GF-D8 (cell line): ENCODE measurements around the gene ZNF423.

Experiments
- DNase-seq: peaks from one replicate; lab custom pipeline; 2025; lab: John Stamatoyannopoulos, UW

Gene ZNF423

DNA sequence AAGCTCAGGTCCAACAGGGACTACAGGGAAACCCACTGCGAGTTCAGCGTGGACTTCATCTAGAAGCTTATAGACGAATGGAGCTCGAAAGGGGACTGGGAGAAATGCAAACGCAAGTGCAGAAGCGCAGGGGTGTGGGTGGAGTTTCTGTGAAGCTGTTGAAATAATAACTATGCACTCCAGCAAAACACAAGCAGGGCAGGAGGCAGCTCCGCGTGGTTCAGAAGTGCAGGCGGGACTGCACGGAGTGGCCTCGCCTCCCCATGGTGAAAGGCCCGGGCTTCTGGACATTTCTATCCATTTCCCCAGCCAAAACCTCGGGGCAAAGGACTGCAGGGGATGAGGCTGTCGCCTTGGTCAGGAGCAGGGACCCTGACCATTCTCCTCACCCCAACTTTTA is 74.5 kb downstream of the ZNF423 start:
- no peak for DNase-seq

DNA sequence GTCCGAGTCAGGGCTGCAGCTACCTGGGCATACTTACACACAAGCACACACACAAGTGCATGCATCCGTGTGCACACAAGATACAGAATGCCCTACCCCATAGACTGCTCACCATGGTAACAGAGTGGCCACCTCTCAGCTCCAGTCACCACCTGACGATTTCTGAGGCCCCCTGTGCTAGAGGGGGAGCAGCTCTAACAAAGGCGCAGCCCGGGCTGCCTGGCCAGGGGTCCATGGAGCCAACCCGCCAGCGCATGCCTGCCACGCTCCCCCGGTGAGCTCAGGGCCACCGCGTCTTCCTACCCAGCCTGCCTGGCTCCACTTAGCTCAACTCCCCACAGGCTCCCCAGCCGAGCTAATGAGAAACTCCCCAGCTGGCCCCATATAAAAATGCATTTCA is 75.5 kb downstream of the ZNF423 start:
- no peak for DNase-seq

DNA sequence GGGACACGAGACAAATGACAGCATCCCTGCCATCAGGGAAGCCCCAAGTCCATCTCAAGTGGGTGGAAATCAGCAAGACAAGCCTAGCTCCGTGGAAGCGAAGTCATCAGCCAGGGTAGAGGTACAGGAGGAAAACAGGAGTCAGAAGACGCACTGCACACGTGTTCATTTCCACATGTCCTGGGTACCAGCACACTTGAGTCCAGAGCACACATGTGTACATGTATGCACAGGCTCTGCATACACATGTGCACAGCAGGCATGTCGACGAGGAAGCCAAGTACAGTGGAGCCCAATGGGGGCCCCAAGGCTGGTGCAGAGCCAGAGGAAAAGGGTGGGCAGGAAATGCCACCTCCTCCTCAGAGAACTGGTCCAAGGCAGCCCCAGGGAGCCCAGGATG is 75.9 kb downstream of the ZNF423 start:
- DNase-seq = no peak

- DNase-seq = no peak
Measured at GRCh38 chr16:49778202-49778930, 77.5 kb downstream of the ZNF423 start.

DNA sequence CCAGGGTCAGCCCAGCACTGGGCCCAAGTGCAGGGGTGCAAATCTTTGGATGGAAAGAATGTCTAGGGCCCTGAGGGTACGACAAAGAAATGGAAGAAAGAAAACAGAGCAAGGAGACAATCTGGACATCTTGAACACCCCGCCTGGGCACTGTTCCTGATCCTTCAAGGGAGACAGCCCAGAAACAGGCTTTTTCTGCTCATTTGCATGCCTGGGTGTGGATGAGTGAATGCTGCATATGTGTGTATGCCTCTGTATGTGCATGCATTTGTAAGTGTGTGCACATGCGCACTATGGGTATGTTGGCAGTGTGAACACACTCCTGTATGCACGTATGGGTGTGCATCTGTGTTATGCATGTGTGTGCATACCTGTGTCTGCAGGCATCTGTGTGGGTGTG is 79.2 kb downstream of the ZNF423 start:
- DNase-seq = no peak

- DNase-seq = no peak
Measured at GRCh38 chr16:49776085-49776595, 79.8 kb downstream of the ZNF423 start.

GRCh38 chr16:49775581-49775980 is 80.3 kb downstream of the ZNF423 start:
- no peak for DNase-seq

- no peak for DNase-seq
Measured at GRCh38 chr16:49775018-49775417, 80.9 kb downstream of the ZNF423 start.

DNA sequence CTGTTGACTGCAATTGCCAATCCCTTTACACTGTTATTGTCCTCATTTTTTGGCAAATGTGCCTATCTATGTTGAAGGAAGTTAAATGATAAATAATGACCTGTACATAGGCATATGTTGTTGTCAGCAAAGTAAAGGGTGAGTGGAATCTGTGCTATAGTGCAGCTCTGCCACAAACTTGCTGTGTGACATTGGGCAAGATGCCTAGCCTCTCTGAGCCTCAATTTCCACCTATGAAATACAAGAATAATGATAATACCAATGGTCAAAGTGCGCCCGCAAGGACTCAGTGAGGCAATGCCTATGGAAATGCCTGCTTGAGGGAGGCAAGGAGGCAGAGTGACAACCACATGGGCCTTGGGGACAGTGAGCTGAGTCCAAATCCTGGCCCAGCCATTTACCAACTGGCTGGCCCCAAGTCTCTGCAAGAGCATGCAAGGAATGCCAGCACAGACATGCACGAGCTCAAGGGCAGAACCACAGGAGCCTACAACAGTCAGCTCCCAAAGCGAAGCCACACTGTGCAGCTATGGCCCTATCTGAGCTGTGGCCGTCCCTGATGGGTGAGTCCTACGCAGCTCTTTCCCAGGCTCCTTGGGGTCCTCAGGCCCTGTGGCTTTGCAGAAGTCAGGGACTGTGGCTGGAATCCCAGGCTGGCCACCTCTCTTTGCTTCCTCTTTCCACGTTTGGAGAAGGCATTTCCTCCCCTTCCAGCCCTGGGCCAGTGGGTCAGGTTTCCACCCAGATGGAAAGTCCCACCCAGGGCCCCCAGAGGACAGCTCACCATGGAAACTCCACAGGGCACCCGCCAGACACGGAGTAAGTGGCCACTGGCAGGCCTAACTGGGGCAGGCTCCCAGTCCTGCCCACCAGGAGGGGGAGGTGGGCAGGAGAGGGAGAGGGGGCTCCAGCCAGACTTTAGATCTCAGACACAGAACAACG is 82.1 kb downstream of the ZNF423 start:
- DNase-seq = no peak

- no peak for DNase-seq
Measured at GRCh38 chr16:49767998-49768397, 87.9 kb downstream of the ZNF423 start.

GRCh38 chr16:49767414-49767813 is 88.5 kb downstream of the ZNF423 start:
- no peak for DNase-seq

- no peak for DNase-seq
Measured at GRCh38 chr16:49766225-49766624, 89.7 kb downstream of the ZNF423 start.

DNA sequence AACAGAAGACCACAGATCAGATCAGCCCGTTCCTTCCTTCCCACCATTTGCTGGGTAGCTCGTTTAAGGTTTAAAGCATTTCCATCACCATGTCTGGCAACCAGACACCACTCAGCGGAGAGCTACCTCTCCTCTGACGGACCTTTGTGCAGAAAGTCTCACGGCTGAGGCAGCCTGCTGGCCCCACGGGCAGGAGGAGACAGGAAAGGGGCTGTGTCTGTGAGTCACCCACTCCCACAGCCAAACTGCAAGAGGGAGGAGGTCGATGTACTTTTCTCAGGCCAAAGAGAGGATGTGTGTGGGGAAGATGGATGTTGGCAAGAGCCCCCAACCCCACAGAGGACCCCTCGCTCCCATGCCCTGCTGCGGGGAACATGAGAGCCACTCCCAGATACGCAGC is 92.1 kb downstream of the ZNF423 start:
- DNase-seq = no peak

- no peak for DNase-seq
Measured at GRCh38 chr16:49760815-49761214, 95.1 kb downstream of the ZNF423 start.

- no peak for DNase-seq
Measured at GRCh38 chr16:49757559-49758069, 98.3 kb downstream of the ZNF423 start.

- no peak for DNase-seq
Measured at GRCh38 chr16:49756775-49757558, 98.9 kb downstream of the ZNF423 start.

DNA sequence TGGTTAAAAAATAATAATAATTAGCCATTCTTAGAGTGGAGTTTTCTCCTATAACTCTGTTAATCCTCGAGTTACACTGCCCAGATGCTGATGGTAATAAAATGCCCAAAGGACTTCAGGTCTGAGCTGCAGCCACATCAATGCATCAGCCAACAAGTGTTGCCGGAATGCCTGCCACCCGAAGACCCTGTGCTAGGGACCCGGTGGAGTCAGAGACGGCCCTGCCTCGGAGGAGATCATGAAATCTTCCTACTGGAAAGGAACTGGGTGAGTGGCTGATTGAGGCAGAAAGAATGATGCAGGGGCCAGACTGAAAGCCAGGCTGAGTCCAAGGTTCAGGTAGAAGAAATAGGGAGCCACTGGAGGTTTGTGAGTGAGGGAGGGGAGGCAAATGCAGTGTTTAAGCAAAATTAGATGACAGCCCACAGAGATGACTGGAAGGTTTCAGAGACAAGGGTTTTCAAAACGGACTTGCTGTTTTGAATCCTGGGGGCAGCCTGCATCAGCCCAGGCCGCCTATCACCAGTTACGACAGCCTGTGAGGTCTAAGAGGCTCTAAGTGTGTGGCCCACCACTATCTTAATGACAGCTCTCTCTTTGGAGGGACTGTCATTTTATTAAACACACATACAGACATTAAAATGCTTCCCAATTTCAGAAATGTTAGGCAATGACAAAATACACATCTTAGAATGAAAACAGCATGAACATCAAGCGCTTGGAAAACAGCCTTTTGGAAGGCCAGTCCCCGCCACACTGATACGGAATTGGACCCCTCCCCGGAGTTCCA is 100.0 kb downstream of the ZNF423 start:
- DNase-seq = no peak

DNA sequence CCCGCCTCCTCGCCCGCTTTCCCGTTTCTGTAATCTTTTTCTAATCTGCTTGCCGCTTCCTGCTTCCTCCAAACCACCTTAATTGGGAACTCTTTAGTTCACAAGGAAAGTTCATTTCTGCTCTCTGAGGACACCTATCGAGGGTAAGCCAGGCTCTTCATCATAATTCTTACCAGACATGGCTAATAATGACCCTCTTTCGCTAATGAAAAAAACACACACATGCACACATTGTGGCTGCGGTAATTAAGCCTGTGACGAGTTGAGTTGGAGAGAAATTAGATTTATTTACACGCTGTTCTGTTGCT is 100.6 kb downstream of the ZNF423 start:
- no peak for DNase-seq

DNA sequence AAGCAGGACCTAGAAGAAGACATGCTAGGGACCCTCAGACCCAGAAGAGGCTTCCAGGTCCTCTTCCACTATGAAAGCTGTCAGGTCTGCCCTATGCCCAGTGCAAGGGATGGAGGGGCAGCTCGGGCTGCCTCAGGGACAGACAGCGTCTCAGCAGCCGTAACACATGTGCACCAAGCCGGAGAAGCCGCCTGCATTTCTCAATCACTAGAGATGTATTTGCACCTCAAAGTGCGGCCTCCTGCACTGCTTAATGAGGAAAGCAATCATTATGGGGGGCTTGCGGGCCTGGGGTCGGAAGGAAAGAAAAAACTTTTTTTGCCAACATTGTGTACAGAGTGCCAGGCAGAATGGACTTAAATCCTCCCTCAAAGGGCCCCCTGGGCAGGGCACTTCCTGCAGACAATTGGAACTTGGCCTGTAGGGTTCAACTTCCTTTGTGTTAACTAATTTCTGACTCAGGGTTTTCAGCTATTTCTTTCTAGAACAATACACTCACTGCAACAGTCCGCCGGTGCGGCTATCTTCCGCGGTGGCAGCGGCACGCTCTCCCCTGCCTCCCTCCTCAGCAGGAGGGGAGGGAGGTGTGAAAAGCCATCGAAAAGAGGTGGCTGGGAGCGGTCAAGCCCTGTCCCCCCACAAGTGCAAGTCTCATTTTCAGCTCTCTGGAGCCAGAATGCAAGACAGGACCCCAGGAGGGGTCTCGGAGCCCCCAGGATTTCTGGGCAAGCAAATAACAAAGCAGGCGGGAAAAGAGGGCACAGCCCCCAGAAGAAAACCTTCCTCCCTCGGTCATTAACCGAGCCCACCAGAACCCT is 101.2 kb downstream of the ZNF423 start:
- no peak for DNase-seq

- no peak for DNase-seq
Measured at GRCh38 chr16:49750341-49751000, 105.4 kb downstream of the ZNF423 start.
